ENCODE data around the gene ERP27.
A peak's percentile ranks its signal among the peaks of the same experiment; 100 is the strongest.

The ERP27 gene

DNA sequence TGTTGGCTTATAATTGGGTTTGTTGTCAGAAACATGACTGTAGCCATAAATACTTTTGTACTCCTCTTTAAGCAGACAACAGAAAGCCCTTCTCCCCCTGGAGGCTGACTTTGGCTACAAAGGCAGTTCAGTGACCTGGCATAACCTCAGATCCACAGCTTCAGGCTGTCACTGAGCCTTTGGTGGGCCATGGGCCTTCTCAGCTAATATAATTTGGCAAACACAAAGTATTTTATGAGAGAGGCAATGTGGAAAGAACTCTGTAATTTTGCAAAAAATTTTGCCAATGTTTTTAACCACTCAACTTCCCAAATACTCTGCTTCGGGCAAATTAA lies 37.1 kb downstream of the ERP27 start:
- no peak for DNase-seq (ENCODE audit: low spot score)

DNA sequence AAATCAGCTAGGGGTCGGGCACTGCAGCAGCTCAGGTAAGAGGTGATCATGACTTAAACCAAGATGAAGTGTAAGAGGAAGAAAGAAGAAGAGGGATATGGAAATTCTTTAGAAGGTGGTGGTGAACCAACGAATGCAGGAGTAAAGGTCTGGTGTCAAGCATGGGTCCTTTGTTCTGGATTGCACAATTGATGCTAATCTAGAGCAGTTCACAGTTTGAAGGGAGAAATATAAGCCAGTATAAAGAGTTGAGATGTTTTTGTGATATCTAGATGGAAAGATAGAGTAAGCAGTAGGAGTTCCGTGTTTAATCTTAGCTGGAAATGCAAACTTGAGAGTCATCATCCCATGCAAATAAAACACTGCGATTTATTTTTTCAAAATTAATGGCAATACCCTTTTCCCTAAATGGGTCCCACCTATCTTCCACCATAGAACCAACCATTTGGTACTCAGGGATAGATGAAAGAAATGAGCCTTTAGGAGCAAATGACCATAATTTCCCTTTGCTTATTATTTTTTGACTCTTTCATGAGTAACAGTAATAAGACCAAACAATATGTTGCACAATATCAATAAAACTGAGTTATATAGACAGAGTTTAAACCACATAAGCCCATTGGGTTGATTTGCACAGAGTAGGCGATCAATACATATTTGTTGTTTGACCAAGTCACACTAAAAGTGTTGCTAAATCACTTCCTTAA lies 37.7 kb downstream of the ERP27 start:
- no peak for DNase-seq (ENCODE audit: low spot score)

DNA sequence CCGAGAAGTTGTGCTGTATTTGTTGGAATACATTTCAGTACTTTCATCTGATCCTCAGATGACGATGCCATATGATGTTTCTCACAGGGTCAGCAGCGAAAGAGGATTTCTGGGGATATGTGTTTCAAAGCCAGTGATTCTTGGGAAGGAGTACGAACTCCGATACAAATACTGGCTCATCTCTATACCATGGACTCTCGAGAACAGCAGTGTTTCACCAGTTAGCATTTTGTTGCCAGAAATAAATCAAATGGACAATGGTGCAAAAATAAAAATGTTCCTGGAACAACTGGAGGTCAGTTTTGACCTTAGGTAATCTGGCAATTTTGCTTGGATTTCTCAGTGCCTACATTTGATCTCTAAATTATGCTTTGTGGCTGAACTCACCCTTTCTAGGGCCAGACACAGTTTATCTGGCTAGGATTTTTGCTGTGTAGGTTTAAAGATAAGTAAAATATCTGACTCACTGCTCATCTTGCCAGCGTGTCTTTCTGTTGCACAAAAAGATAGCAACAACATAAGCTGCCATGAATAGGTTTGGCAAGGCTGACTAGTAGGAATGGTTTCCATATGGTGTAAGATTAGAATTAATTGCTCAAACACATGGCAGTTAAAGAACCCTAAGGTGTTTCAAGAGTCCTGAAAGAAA lies 41.7 kb downstream of the ERP27 start:
- DNase-seq (ENCODE audit: low spot score) = no peak

DNA sequence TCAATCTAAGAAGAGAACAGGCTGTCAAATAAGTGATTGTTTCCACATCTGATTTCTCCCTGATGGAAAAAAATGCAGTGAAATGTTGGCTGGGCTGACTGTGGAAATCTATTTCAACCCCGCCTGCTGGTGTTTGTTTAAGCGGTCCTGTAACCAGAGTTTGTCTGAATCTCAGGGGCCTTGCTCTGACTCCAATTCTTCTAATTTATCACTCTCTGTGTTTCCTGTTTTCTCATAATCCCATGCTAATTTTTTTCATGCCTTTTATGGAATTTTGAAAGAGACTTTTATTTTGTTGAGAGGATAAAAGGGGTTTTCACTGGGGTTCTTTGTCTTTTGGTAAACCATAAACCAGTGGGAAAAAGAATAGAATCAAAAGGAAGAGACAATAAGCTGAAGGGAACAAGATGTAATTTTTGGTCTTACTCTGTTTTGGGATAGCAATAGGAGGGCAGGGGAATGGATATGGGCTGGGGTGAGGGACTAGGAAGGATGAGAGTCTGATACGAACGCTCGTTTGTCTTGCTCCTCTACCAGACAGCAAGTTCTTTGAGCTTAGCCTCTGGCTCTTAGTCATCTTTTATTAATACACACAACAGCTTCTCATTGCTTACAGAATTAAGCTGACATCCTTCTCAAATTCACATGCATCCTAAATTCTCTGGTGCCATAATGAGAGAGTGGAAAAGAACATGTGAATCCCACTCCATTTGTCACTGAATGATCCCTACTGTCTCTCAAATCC lies 44.7 kb downstream of the ERP27 start:
- DNase-seq (ENCODE audit: low spot score) = no peak

DNA sequence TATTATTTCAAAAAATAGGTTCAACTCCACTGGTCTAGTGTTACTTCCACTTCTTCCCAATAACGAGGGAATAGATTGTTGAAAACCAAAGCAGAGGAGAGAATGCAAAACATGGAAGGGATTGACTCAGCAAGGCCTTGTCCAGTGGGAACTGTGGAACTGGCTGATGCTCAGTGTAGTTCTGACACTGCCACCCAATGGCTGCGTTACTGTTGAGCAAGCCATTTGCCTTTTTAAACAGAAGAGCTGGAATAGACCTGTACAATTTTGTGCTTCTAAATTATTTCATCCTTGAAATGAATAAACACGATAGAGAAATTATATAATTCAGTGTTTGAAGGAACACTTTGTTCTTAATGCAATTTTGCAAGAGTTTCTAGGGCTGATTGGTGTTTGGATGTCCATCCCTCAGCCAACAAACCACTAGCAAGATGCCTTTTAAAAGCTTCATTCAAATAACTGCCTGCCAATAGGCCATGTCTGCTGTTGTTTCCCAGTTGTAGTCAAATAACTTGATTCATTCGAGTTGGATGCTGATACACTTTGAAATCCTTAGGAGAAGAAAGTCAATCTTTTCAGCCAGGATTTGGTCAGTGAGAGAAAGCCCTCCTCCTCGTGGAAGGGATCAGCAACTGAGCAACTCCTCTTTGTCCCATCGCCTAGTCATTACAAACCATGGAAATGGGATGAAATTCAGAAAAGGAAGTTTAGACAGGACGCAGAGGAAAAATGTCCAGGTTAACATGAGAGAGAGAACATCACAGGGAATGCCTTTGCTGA lies 45.4 kb downstream of the ERP27 start:
- DNase-seq (ENCODE audit: low spot score) = peak; percentile 25

DNA sequence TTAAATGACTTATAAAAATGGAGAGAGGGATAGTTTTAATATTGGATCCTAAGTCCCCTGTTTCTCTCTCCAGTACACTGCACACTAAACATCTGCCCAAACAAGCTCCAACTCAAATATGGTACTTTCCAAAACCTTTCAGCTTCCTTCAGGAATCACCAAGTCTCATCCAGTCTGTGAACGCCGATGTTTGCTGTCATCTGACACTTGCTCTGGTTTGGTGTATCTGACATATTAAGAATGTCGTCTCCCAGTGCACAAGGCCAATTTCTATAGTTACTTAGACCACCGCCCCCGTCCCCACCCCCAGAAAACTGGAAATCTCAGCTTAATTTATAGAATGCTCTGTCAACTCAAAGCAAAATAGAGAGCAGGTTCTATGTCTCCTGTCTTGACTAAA lies 47.6 kb downstream of the ERP27 start:
- DNase-seq (ENCODE audit: low spot score) = no peak

DNA sequence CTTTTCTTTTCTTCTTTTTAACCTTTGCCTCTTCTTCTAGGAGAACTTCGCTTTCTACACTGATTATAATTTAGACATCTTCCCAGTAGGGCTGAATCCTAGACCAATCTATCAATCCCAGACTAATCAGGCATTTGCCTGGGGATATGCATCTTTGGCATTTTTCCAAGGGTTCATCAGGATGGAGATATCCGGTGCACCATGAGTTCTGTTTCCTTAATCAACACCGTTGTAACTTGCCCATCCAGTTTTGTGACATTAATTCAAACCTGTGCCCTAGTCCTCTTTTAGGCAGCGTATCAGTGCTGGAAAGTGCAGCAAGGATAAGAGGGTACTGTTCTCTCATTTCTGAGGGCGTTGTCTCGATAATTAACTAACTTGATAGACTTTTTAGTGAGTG lies 52.1 kb downstream of the ERP27 start:
- DNase-seq (ENCODE audit: low spot score) = no peak

DNA sequence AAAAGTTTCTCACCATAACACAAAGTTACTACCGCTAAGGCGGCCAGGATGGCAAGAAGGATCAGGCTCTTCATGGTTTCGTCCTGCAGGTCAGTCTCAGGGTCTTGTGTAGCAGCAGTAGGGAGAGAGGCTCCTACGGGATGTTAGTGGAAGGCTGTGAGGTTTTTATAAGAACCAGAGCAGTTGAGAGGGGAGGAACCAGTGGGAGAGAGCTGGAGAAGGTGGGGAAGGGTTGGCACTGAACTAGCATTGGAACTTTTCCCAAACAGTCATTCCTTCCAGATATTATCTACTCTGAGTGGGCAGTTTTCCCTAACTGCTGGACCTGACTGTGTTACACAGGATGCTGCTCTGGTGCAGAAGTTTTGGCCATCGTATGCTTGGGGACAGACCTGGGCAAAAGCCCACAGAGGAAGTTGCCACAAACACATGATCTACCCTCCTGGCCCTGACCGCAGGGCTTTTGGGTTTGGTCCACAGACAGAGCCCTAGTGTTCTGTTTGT lies 52.6 kb downstream of the ERP27 start, which contains the start of gene MGP:
MGP (minus strand) TSS at position 137 of the 504 bp plus-strand sequence; CDS start at position 74, 63 bp downstream.
- DNase-seq (ENCODE audit: low spot score) = no peak

DNA sequence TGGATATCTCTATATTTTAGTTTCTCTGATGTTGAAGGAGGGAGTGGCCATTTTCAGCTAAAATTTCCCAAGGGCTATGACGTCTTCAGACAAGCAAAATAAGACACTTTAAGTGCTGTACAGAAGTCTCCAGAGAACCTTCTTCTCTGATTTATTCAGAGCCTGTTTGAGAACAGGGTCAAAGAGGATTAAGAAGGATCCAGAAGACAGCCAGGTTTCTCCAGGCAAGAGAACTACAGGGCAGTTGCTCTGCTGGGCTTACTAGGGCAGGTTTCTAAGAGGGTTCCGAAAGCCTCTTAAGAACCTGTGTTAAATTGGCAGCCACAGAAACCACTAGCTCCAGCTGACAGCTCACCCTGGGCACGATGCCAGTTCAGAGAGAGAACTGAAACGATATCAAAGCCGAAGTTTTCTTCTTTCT lies 53.9 kb downstream of the ERP27 start:
- DNase-seq (ENCODE audit: low spot score) = peak; percentile 50

DNA sequence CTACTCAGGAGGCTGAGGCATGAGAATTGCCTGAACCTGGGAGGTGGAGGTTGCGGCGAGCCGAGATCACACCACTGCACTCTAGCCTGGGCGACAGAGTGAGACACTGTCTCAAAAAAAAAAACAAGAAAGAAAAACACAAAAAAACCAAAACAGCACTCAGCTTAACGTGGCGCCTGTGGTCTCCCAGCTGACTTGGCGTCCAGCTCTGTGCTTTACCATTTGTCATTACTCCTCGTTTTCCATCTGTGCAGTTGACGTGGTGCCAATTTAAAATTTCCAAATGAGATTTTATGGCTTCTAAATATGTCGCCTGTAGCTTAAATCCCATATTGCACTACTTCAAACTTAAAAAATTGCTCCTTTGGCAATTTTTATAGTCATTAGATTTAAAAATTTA lies 54.7 kb downstream of the ERP27 start:
- DNase-seq (ENCODE audit: low spot score) = no peak

DNA sequence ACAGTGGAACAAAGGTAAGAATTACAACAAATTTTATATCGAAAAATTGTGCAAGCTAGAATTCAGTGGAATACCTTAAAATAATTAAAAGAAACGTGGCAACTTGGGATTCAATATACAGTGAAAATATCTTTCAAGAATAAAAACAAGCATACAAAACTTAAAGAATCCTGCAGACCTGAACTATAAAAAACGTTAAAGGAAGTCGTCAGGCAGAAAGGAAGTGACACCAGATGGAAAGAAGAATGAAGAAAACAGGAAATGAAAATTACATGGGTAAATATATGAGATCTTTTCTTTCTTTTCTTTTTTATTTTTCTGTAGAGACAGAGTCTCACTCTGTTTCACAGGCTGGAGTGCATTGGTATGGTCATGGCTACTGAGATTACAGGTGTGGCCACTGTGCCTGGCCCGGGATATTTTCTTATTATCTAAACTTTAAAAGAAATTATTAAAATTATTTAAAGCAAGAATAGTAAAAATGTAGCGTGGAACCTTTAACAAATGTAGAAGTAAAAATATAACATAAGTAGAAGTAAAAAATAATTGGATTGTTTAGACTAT lies 57.4 kb downstream of the ERP27 start:
- no peak for DNase-seq (ENCODE audit: low spot score)

DNA sequence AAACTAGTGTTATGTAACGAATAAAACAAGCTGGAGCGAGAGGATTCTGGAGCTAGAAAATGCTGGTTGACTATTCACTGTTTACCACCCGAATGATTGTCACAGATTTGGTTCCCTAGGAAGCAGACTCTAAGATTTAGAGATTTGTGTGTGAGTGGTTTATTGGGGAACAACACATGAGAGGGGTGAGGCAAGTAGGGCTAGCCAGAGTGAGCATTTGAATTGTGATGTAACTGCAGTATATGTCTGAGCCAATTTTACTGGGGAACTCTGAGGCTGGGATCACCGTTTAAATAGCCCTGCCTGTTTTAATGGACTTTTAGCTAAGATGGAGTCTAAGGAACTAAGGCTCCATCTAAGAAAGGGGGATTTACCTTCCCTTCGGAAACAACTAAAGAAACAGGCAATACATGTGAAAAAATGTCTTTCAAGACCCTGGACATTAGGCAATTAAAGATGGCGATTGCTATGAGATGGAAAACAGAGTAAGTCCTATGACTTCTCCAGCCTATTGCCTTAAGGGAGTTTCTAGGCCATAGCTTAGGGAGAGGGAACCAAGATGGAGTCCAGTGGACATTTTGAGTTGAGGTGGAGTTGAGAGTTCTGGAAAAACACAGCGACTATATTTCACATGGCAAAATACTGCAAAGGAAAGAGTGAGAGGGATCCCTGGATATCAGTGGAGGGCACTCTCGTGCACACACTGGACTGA lies 59.0 kb downstream of the ERP27 start:
- DNase-seq (ENCODE audit: low spot score) = no peak

DNA sequence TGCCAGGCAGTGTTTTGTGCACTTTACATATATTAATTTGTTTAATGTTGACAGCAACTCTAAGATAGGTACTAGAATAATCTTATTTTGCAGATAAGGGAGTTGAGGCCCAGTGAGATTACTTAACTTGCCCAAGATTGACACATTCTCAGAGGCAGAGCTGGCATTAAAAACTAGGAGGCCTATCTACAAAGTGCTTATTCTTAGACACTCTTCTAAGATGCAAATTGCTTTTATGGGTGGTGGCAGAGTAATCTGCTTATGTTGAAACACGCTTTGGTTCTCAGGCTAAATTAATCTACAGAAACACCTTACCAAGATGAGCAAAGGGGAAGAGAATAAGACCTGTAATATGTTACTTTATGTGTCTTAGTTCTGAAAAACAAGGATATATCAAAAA lies 59.8 kb downstream of the ERP27 start:
- no peak for DNase-seq (ENCODE audit: low spot score)

DNA sequence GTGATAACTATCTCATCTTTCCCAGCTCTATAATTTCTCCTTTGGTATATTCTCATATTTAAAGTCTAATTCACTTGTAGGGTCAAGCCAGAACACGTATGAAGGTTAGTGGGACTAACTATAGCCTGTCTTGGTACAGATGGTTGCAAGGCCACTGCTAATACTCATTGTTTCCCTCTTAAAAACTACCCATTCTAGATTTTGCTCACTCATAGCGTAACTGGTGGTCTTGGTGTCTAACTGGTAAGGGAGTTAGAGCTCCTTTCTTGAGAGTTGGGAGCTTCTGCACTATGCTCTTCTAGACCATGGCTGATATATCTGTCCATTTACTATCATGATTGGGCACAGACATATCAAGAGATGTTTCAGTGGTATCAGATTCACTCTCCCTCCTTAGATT lies 61.5 kb downstream of the ERP27 start:
- DNase-seq (ENCODE audit: low spot score) = no peak

DNA sequence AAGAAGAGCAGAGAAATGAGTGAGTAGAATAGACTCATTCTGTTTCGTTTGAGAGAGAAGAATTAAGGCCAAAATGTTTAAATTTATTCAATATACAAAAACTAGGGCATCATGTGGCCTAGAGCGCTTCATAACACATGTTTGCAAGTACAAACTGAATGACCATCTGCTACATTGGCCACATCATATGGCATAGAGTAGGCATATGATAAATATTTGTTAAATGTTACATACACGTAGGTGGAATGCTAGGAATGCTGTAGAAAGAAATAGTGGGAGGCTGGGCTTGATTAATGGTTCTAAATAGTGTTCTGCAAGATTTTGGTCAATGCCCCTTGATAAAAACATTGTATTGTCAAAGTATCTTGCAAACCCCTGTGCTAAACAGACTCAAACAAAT lies 63.5 kb downstream of the ERP27 start:
- DNase-seq (ENCODE audit: low spot score) = no peak

DNA sequence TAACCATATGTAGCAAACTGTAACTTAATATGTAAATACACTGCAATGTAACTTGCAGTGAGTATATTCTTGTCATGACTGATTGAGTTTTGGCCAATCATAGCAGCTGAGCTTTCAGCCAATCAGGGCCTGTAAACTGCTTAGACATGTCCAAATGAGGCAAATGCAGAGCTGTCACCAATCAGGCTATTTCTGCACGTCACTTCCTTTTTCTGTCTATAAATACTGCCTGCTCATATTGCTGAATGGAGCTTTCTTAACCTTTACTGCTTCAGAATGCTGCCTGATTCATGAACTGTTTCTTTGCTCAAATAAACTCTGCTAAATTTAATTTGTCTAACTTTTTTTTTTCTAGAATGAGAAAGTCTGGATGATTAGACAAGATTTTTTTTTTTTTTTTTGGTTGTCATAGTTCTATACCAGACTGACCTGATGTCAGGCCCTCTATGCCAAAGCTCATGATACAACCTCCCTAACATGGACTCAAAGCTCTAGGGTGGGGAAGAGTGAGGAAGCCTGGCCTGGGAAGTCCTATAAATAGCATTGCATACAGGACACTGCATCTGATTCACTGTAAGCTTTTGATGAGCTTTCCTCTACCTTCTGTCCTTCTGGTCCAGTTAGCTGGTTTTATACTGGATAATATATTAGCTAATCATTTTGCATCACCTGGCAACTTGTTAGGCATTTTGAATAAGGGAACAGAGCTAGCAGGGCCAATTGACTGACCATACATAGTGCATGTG lies 64.7 kb downstream of the ERP27 start:
- DNase-seq (ENCODE audit: low spot score) = peak; percentile 12

DNA sequence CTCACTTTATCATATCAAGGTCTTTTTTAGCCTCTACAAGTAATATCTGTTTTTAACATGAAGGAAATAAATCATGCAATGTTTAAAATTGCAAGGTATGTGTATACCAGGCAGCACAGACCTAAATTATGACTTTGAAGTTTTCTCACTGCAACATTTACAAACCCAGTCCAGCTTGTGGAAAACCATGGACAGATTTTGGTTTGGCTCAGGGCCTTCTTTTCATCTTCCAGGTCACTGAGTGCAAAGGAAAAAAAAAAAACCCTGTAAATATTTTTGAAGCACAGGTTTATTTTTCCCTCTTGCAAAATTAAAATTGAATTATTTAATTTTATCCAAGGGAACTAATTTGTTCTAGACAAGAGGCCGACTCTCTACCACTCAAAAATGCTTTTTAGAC lies 66.5 kb downstream of the ERP27 start:
- DNase-seq (ENCODE audit: low spot score) = no peak

DNA sequence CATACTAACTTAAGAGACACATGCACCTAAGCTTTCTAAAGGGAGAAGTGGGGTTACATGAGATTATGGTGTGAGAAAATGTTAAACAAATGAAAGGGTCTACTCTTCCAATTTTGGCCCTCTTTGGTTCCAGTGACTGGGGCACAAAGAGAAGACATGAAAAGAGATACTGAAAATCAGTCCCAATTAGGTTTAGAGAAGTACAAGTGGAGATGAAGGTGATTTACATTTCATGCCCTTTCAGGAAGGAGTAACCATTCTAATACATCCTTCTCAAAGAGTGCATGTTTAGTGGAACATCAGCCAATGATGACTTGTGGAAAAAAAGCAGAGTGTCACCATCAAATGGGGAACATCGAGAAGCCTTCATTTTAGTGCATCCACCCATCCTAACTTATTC lies 67.1 kb downstream of the ERP27 start:
- no peak for DNase-seq (ENCODE audit: low spot score)

DNA sequence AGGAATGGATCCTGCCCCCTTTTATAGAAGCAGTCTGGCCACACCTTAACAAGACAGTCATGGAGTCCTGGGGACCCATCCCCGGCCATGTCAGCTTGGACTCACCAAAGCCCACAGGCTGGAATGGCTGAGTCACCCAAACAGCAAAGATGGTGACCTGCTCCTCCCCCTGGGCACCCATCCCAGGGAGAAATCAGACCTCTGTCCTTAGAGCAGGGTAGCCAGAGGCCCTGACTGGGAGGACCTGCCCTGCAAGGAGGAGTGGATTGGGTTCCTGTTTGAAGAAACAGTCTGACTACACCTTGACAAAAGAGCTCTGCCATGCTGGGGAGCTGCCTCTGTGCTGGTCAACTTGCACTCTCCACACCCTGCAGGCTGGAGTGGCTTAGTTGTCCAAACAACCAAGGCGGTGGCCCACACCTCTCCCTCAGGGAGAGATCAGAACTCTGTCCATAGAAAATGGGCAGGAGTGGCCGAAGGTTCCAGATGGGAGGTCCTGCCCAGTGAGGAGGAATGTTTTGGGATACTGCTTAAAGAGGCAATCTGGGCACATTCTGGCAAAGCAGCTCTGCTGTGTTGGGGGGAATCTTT lies 69.3 kb downstream of the ERP27 start:
- DNase-seq (ENCODE audit: low spot score) = no peak

Data from RKO (cell line).